K562 (cell line): Measurements from ENCODE around the gene RGS6. TPM values are rescaled to one million over a fixed set of nuclear protein-coding genes. Genes with fewer than 3 reads are reported as not detected.

ENCODE experiments used
- polyA plus RNA-seq, 8 experiments: library from polyadenylated mRNA; depleted of rRNA in 4 of 8; stranded (reverse) in 5 of 8; unstranded in 3 of 8; fragments of >200 nt; fragmentation: Nextera tagmentation in 2 of 8; fragmentation: Illumina TruSeq in 1 of 8; extraction: Ambion mirVana in 2 of 8; extraction: Trizol in 1 of 8; gene quantifications; 2 replicates each; pipeline versions ENCODE4 v1.2.1 to v1.2.3, GENCODE V29; 2011 to 2014; ENCODE audit warnings: inconsistent platforms in 1 of 8, missing spikeins in 1 of 8
- total RNA-seq, 7 experiments: library from RNA; depleted of rRNA in 6 of 7; stranded (reverse); fragments of >200 nt in 6 of 7; fragmentation: Illumina TruSeq in 2 of 7; extraction: Trizol in 2 of 7; gene quantifications; 2 replicates each; pipeline versions ENCODE4 v1.2.1 to v1.2.3, GENCODE V29; 2011 to 2021; ENCODE audit warnings: low replicate concordance in 1 of 7
- TF ChIP-seq, protein P1 (sequence below): IDR thresholded peaks from 3 replicates; pipeline ENCODE4 v1.6.1; 2011; ENCODE audit warnings: borderline replicate concordance, mild to moderate bottlenecking; ENCODE audit not compliant: insufficient read length, insufficient read depth
- TF ChIP-seq, protein P2 (sequence below): fragments of 200-800 bp; sonication (Bioruptor generic); IDR thresholded peaks from 2 replicates; pipeline ENCODE4 v1.6.1; 2016; ENCODE audit warnings: missing genetic modification characterization, missing compliant biosample characterization

RGS6 gene
- total and polyA plus RNA-seq, 9 of the 15 experiments (the other 6 are each of a cell fraction or from before 2014, with no cell fraction given), result not detected

DNA sequence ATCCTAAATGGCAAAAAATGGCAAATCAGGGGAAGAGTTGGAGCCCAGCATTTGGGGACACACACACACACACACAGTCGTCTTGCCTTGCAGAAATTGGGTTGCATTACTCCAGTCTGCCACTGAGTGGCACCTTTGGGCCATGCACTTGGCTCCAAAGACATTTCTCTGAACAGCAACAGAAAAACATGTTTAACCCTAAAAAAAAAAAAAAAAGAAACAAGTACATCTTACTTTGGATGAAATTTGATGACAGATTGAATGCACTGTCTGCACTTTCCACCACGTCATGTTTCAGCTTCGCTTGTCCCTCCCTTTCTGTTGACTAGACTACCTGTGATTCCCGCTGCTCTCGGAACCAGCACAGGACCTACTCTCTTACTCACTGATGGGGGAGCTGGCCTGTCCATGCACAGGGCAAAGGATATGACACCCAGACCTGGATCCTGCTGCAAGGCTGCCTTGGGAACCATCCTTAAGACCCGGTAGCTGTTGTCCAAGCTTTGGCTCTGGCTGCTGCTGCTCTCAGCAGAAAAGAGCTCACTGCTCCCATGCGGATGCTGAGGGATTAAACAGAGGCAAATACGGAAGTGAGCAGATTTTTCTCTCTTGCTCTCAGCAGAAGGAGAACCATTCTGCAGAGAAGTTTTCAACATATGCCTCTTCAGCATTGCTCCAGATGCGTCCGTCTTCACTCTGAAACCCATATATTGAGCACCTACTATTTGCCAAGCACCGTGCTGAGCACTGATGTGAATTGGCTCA, 584.9 kb downstream of the RGS6 start (continued):
- TF ChIP-seq, protein P1, sequence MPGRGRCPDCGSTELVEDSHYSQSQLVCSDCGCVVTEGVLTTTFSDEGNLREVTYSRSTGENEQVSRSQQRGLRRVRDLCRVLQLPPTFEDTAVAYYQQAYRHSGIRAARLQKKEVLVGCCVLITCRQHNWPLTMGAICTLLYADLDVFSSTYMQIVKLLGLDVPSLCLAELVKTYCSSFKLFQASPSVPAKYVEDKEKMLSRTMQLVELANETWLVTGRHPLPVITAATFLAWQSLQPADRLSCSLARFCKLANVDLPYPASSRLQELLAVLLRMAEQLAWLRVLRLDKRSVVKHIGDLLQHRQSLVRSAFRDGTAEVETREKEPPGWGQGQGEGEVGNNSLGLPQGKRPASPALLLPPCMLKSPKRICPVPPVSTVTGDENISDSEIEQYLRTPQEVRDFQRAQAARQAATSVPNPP, result no peak
- TF ChIP-seq, protein P2, sequence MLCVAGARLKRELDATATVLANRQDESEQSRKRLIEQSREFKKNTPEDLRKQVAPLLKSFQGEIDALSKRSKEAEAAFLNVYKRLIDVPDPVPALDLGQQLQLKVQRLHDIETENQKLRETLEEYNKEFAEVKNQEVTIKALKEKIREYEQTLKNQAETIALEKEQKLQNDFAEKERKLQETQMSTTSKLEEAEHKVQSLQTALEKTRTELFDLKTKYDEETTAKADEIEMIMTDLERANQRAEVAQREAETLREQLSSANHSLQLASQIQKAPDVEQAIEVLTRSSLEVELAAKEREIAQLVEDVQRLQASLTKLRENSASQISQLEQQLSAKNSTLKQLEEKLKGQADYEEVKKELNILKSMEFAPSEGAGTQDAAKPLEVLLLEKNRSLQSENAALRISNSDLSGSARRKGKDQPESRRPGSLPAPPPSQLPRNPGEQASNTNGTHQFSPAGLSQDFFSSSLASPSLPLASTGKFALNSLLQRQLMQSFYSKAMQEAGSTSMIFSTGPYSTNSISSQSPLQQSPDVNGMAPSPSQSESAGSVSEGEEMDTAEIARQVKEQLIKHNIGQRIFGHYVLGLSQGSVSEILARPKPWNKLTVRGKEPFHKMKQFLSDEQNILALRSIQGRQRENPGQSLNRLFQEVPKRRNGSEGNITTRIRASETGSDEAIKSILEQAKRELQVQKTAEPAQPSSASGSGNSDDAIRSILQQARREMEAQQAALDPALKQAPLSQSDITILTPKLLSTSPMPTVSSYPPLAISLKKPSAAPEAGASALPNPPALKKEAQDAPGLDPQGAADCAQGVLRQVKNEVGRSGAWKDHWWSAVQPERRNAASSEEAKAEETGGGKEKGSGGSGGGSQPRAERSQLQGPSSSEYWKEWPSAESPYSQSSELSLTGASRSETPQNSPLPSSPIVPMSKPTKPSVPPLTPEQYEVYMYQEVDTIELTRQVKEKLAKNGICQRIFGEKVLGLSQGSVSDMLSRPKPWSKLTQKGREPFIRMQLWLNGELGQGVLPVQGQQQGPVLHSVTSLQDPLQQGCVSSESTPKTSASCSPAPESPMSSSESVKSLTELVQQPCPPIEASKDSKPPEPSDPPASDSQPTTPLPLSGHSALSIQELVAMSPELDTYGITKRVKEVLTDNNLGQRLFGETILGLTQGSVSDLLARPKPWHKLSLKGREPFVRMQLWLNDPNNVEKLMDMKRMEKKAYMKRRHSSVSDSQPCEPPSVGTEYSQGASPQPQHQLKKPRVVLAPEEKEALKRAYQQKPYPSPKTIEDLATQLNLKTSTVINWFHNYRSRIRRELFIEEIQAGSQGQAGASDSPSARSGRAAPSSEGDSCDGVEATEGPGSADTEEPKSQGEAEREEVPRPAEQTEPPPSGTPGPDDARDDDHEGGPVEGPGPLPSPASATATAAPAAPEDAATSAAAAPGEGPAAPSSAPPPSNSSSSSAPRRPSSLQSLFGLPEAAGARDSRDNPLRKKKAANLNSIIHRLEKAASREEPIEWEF, result no peak
